Right renal cortex interstitium (tissue), 3 donors: ENCODE data around the gene FBLN2. TPM values are rescaled to one million over a fixed set of nuclear protein-coding genes. Genes with fewer than 3 reads are reported as not detected.
A peak's percentile ranks its signal among the peaks of the same experiment; 100 is the strongest.
"Not testable (repeated sequence)": the region's sequence is repeated elsewhere in the genome, so short reads cannot be mapped to it uniquely, and the experiment has no call there.

Source experiments
- DNase-seq, 3 donors: peaks; one replicate each; pipeline ENCODE4 v3.0.0-alpha.2; 2013; ENCODE audit warnings: low read depth in 3 of 3, low spot score in 2 of 3
- polyA plus RNA-seq, 3 donors: library from polyadenylated mRNA; unstranded; fragments of 120-200 nt; gene quantifications; one replicate each; pipeline ENCODE4 v1.2.1, GENCODE V29; 2013; ENCODE audit not compliant: insufficient read length in 3 of 3

The FBLN2 gene
- 10 to 100 TPM; 21.2 to 24.2 (median 22.9) TPM for polyA plus RNA-seq

DNA sequence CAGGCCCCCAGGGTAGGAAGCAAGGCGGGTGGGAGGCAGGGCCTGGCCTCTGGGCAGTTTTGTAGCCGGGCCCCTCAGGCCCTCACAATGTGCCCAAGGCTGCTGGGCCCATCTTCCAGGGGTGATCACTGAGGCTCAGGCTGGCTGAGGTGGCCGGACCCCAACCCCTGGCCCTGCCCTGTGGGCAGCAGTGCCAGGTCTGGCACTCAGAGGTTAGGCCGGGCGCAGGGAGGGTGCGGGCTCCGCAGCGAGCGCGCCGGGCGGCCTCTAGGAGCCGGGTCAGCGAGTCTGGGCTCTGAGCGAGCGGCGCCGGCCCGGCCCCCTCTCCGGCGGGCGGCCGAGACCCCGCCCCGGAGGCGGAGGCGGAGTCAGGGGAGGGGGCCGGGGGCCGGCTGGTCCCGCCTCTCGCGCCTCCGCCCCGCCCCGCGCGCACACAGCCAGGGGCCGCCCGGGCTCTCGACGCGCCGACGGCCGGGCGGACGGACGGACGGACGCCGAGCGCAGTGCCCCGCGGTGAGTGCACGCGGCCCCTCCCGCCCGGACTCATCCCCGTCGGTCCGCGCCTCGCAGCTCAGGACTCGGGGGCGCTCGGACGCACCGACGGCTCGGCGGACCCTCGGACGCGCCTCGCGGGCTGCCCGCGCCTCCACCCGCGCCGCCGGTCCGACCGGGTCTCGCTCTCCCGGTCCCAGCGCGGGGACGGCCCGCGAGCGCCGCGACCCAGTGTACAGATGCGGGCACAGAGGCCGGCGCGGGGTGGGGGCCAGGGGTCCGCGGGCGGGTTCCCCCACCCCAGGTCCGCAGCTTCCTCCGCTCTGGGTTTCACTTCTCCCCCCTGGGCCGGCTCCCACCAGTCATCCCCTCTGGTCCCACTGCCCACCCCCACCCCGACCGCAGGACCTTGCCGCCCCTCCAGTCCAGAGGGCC, at the start of gene FBLN2:
Gene FBLN2, plus strand, starts transcription at position 430 of the 927 bp plus-strand sequence. CDS start 21,231 bp downstream, outside the sequence.
- DNase-seq: peak in 2 of 3 donors; percentile 23 to 30

DNA sequence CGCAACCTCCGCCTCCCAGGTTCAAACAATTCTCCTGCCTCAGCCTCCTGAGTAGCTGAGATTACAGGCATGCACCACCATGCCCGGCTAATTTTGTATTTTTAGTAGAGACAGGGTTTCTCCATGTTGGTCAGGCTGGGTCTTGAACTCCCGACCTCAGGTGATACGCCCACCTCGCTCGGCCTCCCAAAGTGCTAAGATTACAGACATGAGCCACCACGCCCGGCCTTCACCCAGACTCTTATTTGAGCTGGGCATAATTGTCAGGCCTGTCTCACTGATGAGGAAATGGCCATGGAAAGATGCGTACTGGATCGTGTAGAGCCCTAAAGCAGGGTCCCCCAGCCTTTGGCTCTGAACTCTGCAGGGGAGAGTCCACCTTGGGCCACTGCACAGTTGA, 49.7 kb upstream of the FBLN2 start:
- DNase-seq: not testable (repeated sequence)

DNA sequence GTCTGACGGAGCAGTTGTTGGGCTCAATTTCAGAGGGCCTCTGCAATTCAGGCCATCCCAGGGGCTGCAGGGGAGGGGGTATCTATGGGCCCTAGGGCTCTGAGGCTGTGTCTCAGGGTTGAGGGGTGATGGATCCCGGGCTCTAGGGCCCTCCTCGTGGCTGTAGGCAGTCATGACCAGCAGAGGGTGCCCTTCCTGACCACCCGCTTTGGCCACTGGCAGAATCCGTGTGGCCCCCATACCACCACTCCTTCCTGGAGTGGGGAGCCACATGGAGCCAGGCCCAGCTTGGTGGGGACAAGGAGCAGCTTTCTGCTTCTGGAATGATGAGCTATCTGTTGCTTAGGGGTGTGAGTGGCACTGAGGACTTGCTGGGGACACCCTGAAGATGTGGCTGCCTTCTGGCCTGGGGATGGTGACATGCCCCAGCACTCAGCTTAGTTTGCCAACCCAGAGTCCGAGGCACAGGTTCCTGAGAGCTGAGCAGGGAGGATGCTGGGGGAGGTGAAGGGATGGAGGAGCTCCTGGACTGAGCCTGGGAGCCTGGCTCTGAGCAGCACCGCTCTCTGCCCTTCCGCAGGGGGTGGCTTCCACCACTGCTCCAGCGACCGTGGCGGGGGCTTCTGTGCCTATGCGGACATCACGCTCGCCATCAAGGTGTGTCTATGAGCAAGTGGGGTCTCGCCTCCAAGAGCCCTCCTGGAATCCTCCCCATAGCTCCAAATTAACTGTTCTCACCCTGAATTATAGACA, 48.6 kb upstream of the FBLN2 start:
- DNase-seq: no peak

DNA sequence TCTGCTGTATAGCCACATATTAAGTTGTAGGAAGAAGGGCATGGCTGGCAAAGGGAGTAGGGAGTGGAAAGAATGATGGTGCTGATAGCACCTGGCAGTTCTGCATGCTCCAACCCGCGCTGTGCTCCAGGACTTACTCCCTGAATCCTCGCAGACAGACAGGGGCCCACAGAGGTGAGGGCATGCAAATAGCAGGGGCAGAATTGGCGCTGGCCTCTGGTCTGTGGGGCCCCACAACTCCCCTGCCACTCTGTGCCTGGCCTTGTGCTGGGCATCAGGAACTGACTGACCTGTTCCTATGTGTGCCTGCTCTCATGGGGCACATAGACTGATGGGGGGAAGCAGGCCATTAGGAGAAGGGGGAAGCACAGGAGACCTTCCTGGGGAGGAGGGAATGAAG, 47.9 kb upstream of the FBLN2 start:
- DNase-seq: no peak

DNA sequence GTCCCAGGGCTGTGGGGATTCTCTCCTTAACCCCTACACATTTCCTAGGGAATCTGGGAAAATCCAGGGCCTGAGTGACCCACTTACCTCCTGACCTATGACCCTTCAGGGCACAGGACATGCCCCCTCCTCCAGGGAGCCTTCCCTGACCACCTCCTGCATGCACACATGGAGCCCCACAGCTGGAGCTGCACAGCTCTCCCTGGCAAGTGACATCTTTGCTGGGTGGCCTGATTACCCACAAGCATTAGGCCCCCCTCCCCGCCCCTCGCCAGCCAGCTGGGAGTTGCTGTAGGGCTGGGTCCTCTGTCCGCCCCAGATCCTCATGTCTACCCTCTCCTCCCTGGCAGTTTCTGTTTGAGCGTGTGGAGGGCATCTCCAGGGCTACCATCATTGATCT, 47.4 kb upstream of the FBLN2 start:
- no peak for DNase-seq

DNA sequence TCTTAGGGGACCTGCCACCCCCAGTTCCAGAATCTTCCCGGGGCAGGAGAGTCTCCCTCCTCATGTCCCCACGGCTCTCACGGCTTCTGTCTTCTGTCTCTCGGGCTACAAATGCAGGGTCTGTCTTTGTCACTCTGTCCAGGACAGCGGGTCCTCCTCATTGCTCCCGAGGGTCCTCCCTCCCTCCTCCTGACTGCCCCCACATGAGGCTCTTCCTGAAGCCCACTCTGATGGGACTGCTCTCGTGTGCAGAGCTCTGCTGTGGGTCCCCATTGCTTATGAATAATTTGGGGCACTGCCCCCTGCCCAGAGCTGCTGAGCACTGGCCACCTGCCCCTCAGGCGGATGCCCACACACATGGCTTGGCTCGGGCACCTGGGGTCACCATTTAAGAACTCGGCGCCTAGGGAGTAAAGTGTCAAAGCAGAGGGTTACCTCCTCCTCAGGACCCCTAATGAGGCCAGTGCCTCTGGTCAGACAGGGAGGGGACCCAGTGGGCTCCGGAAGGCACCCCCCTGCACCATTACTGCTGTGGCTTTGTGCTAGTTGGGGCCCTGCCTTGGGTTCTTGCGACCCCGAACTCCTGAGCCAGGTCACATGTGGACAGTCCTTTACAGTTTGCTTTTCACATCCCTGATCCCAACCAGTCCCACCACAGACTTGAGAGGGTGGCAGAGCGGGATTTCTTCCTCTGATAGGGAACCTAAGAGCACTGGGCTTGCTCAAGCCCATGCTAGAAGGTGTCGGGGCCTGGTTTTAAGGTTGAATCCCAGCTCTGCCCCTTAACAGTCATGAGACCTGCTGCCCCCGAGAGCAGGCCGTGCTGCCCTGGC, 46.8 kb upstream of the FBLN2 start:
- no peak for DNase-seq

DNA sequence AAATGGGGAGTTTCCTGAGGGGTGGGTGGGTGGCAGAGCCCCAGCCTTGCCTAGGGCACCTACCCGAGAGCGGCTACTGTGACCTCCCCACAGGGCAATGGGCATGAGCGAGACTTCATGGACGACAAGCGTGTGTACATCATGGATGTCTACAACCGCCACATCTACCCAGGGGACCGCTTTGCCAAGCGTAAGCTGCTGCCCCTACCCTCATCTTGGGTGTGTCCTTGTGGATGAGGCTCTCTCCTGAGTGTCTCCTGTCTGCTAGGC, 46.2 kb upstream of the FBLN2 start:
- no peak for DNase-seq

DNA sequence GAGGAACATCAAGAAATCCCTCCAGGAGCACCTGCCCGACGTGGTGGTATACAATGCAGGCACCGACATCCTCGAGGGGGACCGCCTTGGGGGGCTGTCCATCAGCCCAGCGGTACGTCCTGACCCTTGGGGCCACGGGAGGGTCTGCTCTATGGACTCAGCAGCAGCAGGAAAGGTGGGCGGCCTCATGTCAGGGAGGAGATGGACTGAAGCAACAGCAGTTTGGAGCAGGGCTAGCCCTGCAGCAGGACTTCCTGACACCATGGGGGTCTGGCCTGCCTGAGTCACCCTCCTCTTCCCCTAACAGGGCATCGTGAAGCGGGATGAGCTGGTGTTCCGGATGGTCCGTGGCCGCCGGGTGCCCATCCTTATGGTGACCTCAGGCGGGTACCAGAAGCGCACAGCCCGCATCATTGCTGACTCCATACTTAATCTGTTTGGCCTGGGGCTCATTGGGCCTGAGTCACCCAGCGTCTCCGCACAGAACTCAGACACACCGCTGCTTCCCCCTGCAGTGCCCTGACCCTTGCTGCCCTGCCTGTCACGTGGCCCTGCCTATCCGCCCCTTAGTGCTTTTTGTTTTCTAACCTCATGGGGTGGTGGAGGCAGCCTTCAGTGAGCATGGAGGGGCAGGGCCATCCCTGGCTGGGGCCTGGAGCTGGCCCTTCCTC, 44.6 kb upstream of the FBLN2 start:
- DNase-seq: no peak

DNA sequence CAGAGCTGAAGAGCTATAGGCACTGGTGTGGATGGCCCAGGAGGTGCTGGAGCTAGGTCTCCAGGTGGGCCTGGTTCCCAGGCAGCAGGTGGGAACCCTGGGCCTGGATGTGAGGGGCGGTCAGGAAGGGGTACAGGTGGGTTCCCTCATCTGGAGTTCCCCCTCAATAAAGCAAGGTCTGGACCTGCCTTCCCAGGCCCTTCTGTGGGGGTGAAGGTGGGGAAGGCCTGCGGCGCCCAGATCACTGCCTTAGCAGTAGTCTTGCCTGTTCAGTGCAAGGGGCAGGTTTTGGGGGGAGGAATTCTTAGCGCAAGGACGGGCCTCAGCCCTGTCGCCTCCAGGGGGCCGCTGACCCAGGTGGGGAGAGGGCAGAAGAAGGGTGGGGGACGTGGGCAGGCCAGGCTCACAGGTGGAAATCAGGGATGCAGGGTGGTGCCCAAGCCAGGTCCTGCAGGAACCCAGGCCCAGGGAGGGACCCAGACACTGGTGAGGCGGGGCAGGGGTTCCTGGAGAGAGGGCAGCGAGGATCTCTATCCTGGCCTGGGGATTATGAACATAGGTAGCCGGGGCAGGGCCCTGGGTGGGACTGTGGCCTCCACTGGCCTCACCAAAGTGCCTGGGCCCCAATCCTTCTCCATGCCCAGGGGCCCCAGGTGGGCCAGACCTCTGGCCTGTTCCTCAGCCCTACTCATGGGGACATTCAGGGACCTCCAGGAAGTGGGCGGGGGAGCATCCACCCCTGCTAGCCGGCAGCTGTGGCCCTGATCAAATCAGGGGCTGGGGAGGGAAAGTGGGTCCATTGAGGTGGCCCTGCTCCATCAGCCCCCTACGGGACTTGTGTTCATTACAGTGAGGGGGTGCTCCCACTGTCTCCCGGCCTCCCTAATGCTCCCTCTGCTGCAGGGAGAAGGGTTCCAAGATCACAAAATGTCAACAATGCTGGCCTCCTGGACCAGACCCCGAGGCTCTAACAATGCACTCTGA, 43.5 kb upstream of the FBLN2 start:
- DNase-seq: no peak

DNA sequence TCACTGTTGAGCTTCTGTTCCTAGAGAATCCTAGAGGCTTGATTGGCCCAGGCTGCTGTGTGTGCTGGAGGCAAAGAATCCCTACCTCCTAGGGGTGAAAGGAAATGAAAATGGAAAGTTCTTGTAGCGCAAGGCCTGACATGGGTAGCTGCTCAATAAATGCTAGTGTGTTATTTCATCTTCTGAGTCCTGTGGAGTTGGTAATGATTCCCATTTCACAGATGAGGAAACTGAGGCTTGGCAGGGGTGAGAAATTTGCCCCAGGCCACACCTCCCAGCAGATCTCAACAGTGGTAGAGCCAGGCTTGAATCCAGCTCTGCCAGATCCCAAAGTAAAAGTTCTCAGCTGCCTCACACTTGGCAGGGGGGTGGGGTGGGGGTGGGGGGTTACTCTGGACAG, 42.7 kb upstream of the FBLN2 start:
- no peak for DNase-seq

DNA sequence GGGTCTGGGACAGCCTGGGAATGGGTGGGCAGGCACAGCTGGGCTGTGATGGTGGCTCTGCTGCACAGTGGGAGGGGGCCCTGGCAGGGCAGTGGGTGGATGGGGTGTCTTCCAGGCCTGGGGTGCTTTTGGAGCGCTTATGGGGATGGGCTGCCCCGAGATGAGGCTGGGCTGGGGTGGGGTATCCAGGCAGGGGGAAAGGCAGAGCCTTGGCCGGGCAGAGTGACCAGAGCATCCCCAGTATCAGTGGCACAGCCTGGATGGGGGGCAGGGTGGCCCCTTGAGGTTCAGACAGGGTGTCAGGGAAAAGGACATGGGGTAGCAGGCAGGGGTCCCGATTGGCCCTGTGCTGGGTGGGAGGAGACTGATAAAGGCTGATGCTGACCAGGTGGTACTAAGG, 42.2 kb upstream of the FBLN2 start:
- no peak for DNase-seq

DNA sequence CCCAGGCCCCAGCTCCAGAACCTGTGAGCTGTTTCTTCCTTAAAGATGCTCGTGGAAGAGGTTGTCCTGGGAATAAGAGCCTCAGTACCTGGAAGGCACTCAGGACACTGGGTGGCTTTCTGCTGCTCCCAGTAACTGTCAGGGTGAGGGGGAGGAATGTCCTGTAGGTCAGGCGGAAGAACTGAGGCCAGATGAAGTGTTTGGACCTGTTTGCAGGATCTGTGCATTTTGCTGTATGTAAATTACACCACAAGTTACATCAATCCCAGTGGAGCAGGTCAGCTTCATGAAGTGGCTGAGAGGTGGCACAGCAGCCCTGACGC, 41.7 kb upstream of the FBLN2 start:
- DNase-seq: no peak

DNA sequence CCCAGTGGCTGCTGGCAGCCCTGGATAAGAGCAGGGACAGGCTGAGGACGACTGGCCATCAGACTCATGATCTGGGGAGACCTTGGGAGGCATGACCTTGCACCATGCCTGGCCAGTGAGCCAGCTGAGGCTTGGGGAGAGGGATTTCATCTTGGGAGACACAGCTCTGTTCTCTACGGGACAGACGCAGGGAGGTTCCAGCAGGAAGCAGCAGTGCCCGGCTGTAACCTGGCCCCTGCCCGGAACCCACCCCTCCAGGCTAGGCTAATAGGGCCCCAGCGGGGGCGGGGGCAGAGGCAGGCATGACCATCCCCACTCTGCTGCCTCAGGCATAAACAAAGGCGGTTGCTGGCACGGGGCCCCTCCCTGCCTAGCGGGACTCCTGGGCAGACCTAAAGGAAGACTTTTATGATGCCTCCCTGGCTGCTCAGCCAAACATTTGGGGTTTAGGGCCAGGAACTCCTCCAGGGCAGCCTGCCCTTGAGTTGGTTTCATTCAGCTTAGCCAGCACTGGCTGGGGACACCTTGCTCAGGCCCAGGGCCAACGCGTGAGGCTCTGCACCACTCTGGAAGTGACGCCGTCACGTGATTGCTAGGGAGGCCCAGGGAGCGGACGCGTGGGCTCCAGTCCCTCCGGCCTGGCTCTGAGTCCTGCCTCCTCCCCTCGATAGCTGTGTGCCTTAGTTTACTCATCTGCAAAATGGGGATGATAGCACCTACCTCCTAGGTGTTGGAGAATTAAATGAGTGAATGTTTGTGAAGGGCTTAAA, 41.2 kb upstream of the FBLN2 start:
- DNase-seq: no peak

DNA sequence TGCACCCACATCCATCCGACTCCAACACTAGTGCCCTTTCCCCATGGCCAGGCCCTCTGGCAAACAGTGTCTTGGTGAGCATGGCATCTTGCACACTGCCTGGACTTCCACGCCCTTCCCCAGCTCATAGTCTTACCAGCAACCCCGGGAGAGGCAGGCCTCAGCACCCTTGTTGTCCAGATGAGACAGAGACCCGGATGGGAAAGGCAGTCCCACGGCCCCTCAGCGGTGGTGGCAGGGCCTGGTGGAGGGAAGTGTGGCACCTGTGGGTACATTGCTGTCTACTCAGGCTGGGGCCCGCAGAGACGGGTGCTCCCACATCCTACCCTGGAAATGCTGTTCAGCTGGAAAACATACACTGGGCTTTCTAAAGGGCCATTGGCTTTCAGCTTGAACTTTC, 40.4 kb upstream of the FBLN2 start:
- no peak for DNase-seq

DNA sequence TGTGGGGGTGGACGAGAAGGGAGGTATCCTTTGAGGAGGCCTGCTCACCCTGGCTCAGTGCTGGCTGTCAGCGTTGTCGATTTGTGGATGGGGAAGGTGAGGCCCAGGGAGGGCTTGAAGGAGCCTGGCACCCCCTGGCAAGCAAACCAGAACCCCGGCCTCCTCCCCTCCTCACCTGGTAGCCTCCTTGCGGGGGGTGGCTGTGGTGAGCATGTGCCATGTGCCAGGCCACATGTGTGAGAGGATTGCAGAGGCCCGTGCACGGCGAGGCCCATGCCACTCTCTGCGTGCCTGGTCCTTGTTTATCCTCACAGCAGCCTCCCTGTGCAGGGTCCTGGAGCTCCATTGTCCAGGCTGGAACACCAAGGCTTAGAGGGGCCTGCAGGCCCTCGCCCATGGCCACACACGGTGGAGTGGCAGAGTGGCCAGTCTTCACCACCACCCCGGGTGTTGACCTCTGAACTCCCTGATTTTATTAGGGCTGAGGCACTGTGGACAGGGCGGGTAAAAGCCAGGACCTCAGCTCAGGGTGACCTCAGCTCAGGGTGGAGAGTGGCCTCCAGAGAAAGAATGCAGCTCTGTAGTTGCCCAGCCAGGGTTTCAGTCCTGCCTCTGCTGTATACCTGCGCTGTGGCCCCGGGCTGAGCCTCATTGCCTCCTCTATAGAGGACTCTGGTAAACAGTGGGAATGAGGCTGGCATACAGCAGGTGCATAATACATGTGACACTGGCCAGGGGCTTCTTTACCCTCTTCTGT, 39.7 kb upstream of the FBLN2 start:
- no peak for DNase-seq

DNA sequence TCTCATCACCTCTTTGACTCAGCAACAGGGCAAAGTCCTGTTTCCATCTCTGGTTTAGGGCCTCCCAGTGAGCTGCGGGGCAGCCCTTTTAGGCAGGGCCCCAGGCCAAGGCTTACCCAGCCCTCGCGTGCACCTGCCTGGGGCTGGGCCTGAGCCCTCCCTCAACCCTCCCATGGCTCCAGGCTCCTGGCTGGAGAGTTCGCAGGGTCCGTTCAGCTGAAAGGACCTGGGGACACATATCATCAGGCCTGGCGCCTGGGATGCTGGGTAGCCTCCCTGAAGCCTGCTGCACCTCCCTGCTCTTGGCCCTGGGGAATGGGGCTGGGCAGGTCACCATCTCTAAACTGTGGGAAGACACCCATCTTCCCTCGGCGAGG, 39.1 kb upstream of the FBLN2 start:
- no peak for DNase-seq

DNA sequence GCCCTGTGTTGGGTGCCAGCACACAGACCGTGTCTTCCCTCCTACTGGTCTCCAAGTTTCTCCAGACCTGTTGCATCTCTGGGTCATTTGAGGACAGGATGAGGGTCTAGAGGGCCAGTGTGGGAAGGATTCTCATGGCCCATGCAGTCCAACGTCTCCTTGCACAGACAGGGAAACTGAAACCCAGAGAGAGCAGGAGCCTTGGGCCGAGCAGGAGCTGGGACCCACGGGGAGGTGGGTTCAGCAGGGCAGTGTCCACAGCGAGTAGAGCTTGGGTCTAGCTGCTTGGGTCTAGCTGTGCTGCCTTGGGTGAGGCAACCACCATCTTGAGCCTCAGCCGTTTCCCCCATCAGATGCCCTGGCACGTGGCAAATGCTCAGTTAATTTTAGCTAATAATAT, 36.5 kb upstream of the FBLN2 start:
- no peak for DNase-seq
